Smooth muscle cell of the umbilical artery (primary cell): ENCODE data around the gene IL9. TPM values are rescaled to one million over a fixed set of nuclear protein-coding genes. Genes with fewer than 3 reads are reported as not detected.

Source experiments
- total RNA-seq: library from RNA; depleted of rRNA; stranded (reverse); fragments of >200 nt; gene quantifications from 2 replicates; pipeline ENCODE4 v1.2.3, GENCODE V29; 2014

The IL9 gene
- total RNA-seq = not detected in 2 replicates

DNA sequence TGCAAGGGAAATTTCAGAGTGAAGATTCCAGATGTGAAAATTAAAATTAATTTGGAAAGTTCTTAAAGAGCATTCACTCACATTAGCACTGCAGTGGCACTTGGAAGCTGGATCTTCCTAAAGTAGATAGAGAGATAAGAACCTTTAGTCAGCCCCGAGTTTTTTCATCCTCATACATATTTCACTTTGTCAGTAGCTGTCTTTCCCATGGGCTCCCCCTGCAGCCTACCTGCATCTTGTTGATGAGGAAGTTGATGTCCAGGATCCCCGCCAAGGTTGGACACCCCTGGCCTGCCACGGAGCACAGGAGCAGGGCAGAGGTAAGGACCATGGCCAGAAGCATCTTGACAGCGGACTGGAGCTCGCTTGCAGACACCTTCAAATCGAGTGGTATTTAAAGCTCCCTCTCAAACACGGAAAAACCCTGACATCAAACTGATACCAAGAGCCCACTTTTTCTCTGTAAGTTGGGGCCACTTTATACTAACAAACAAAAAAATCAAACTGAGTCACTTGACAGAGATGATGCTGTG lies at the start of gene IL9:
TSS of gene IL9 (minus strand) at position 368 of the 533 bp plus-strand sequence. CDS start at position 343, 25 bp downstream.

Other genes with a start within 250 kb of the IL9 start
- not detected in 2 replicates for gene SLC25A48, start 61.2 kb downstream of the IL9 start, total RNA-seq
- gene LECT2, start 59.1 kb upstream of the IL9 start, total RNA-seq = not detected in 2 replicates
- gene TGFBI, start 133.1 kb upstream of the IL9 start, total RNA-seq = 4,385 and 6,496 TPM in 2 replicates
- gene SMAD5, start 237.0 kb upstream of the IL9 start, total RNA-seq = 40.7 and 53.7 TPM in 2 replicates